ENCODE data around the gene PSD4.

The PSD4 gene

GRCh38 chr2:113257516-113258264, 83.9 kb downstream of the PSD4 start:
- Histone ChIP-seq H3K27ac (ENCODE audit: insufficient read depth, low read depth, low read length, poor library complexity, severe bottlenecking) (no peak overlapping the region), H3K9me3 (ENCODE audit: control insufficient read depth, low read length) (no peaks in the 10 kb centered on the region), H3K4me1 (ENCODE audit: control insufficient read depth, insufficient read depth, low read length) (no peaks in the 10 kb centered on the region), H3K27me3 (ENCODE audit: control insufficient read depth, insufficient read depth, low read length, poor library complexity, severe bottlenecking) (peaks cover under 1% of the 10 kb centered on the region), H3K4me3 (ENCODE audit: insufficient read depth, low read depth, low read length) (no peak overlapping the region), H3K36me3 (ENCODE audit: control insufficient read depth, insufficient read depth, low read length) (no peaks in the 10 kb centered on the region)
- WGBS, 2 experiments = 77 to 87% methylated on average over 7 of the region's 7 CpGs

- H3K27me3 ChIP-seq (ENCODE audit: control insufficient read depth, insufficient read depth, low read length, poor library complexity, severe bottlenecking) = peaks cover 4% of the 10 kb centered on the region
- H3K36me3 ChIP-seq (ENCODE audit: control insufficient read depth, insufficient read depth, low read length) = no peaks in the 10 kb centered on the region
- no peaks in the 10 kb centered on the region for H3K4me1 ChIP-seq (ENCODE audit: control insufficient read depth, insufficient read depth, low read length)
- whole genome bisulfite sequencing, 2 experiments = 64 to 75% methylated on average over 4 to 6 of the region's 6 CpGs
- no peak overlapping the region for H3K27ac ChIP-seq (ENCODE audit: insufficient read depth, low read depth, low read length, poor library complexity, severe bottlenecking)
- no peaks in the 10 kb centered on the region for H3K9me3 ChIP-seq (ENCODE audit: control insufficient read depth, low read length)
- no peak overlapping the region for H3K4me3 ChIP-seq (ENCODE audit: insufficient read depth, low read depth, low read length)
Measured at GRCh38 chr2:113258471-113259147, 84.8 kb downstream of the PSD4 start.

All from ectodermal cell (in vitro differentiated cells).